NB4 (cell line): ENCODE data around the gene GNB5.

Experiments
- POLR2A ChIP-seq: IDR thresholded peaks from 2 replicates; pipeline ENCODE4 v1.6.1; 2011; ENCODE audit warnings: mild to moderate bottlenecking; ENCODE audit not compliant: insufficient read length; ENCODE audit errors: extremely low read depth
- TF ChIP-seq, protein P1 (sequence below): IDR thresholded peaks from one replicate; pipeline ENCODE4 v1.5.1; 2012; ENCODE audit warnings: low read depth, low read length
- TF ChIP-seq, protein P2 (sequence below): IDR thresholded peaks from 2 replicates; pipeline ENCODE4 v1.6.1; 2011; ENCODE audit warnings: low read depth, low read length

DNA sequence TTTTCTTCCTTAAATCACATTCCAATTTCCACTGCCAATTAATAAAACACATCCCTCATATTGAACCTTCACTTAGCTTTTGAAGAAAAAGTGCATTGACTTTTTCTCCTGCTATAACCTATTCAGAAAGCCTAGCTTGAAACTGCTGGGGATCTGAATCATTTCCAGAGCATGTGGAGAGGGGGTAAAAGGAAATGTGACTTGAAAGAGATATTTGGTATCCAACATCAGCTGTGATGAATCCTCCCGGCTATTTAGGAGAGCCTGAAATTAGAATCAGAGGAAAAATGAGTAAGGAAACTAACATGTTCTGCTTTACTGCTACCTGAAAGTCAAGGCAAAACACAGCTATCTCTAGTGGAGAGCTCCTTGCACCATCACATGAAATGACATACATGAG is 2.6 kb upstream of the GNB5 start:
- TF ChIP-seq, protein P1, sequence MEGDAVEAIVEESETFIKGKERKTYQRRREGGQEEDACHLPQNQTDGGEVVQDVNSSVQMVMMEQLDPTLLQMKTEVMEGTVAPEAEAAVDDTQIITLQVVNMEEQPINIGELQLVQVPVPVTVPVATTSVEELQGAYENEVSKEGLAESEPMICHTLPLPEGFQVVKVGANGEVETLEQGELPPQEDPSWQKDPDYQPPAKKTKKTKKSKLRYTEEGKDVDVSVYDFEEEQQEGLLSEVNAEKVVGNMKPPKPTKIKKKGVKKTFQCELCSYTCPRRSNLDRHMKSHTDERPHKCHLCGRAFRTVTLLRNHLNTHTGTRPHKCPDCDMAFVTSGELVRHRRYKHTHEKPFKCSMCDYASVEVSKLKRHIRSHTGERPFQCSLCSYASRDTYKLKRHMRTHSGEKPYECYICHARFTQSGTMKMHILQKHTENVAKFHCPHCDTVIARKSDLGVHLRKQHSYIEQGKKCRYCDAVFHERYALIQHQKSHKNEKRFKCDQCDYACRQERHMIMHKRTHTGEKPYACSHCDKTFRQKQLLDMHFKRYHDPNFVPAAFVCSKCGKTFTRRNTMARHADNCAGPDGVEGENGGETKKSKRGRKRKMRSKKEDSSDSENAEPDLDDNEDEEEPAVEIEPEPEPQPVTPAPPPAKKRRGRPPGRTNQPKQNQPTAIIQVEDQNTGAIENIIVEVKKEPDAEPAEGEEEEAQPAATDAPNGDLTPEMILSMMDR: no peak
- TF ChIP-seq POLR2A: no peak
- TF ChIP-seq, protein P2, sequence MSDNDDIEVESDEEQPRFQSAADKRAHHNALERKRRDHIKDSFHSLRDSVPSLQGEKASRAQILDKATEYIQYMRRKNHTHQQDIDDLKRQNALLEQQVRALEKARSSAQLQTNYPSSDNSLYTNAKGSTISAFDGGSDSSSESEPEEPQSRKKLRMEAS: no peak
